Measurements from ENCODE around the gene RAMP3.

DNA sequence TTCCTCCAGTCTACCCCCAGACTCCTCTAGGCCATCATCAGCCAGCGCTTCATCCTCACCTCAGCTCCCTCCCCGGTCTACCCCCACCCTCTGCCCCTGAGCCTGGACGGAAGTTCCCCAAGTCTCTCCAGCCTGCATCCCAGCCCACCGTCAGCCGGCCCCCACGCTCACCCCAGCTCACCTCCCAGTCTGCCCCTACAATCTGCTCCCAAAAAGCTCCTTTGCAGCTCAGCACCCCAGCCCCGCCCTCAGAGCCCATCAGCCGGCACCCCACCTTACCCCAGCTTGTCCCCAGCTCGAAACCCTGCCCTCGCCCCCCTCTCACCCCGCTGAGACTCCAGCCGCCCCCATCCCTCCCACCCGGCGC, 322 bp upstream of the RAMP3 start:
- TF ChIP-seq, protein P1, sequence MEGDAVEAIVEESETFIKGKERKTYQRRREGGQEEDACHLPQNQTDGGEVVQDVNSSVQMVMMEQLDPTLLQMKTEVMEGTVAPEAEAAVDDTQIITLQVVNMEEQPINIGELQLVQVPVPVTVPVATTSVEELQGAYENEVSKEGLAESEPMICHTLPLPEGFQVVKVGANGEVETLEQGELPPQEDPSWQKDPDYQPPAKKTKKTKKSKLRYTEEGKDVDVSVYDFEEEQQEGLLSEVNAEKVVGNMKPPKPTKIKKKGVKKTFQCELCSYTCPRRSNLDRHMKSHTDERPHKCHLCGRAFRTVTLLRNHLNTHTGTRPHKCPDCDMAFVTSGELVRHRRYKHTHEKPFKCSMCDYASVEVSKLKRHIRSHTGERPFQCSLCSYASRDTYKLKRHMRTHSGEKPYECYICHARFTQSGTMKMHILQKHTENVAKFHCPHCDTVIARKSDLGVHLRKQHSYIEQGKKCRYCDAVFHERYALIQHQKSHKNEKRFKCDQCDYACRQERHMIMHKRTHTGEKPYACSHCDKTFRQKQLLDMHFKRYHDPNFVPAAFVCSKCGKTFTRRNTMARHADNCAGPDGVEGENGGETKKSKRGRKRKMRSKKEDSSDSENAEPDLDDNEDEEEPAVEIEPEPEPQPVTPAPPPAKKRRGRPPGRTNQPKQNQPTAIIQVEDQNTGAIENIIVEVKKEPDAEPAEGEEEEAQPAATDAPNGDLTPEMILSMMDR (IDR thresholded peaks at IDR 0.05) = no peak
- no peak for TF ChIP-seq POLR2A (IDR thresholded peaks at IDR 0.05)

Measured in prostate gland (tissue), 2 donors.